HUDEP-2 (cell line): ENCODE results near the gene BUB1B.

Experiments used
- DNase-seq, 76 experiments: peaks; one replicate each; lab custom pipeline; 2025; ENCODE audit not compliant: unreplicated experiment in 76 of 76; lab: John Stamatoyannopoulos, UW

Gene BUB1B

DNA sequence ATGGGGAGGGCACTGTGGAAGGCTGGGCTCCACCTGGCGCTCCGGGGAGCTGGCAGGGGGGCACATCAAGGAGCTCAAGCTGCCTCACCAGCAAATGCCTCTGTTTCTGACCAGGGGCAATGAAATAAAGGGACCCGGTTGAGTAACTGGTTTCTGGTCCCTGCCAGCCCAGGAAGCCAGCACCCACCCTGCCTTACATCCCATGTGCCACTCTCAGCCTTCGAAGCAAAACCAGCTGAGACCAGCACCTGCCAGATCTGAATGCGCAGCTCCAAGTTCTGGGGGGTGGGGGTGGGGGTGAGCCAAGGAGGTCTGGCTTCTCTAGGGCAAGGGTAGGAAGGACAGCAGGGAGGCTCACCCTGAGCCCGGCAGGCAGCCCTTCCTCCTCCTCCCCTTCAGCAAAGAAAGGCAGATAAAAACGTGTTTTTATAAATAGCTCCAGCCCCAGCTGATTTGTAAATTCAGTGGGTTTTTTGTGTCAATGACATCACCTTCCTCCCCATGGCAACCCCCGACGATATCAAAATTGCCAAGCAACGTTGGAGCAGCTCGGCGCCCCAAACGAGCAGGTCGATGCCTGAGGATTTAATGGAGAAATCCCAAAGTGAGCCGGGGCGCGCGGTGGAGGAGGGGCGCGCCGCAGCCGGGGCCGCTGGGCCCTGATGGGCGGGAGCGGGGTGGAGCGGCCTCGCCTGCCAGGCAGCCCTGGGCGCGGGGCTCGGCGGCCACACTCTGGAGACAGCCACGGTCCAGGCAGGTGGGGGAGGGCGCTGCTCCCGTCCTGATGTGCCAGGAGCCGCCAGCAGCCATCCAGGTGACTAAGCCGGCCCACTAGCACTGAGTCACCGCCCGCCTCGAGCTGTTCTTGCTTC, 77.9 kb downstream of the BUB1B start, which contains the start of gene PAK6:
Gene PAK6, plus strand, starts transcription at position 532 of the 872 bp plus-strand sequence. CDS start 25,723 bp downstream, outside the sequence.
- DNase-seq = peak in 4 of 76 experiments; percentile 16 to 30 (median 24)

- DNase-seq = no peak
Measured at GRCh38 chr15:40239404-40239692, 78.5 kb downstream of the BUB1B start.

GRCh38 chr15:40239693-40240618, 79.1 kb downstream of the BUB1B start:
- DNase-seq = no peak

DNA sequence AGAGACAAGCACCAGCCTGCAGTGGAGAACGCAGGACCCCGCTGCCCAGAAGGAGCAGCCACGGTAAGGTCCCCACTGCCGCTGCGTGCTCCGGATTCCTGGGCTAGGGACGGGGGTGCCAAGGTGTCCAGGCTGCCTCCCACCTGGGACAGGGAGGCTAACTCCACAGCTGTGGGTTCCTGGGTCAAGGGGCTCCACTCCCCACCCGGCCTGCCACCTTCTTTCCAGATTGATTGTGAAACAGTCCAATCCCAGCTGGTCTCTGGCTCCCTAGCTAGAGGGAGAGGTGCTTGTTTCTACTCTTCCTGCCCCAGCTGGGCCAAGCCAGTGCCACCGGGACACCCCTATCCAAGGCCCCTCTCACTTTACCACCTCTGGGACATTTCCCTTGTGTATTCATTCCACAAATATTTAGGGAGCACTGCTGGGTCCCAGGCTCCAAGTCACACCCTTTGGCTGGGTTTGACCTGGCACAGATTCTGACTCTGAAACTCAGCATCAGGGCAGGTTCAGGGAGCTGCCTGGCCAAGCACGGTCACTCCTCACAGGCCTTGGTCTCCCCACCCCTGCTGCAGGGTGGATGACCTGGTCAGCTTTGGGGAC, 79.9 kb downstream of the BUB1B start:
- no peak for DNase-seq

DNA sequence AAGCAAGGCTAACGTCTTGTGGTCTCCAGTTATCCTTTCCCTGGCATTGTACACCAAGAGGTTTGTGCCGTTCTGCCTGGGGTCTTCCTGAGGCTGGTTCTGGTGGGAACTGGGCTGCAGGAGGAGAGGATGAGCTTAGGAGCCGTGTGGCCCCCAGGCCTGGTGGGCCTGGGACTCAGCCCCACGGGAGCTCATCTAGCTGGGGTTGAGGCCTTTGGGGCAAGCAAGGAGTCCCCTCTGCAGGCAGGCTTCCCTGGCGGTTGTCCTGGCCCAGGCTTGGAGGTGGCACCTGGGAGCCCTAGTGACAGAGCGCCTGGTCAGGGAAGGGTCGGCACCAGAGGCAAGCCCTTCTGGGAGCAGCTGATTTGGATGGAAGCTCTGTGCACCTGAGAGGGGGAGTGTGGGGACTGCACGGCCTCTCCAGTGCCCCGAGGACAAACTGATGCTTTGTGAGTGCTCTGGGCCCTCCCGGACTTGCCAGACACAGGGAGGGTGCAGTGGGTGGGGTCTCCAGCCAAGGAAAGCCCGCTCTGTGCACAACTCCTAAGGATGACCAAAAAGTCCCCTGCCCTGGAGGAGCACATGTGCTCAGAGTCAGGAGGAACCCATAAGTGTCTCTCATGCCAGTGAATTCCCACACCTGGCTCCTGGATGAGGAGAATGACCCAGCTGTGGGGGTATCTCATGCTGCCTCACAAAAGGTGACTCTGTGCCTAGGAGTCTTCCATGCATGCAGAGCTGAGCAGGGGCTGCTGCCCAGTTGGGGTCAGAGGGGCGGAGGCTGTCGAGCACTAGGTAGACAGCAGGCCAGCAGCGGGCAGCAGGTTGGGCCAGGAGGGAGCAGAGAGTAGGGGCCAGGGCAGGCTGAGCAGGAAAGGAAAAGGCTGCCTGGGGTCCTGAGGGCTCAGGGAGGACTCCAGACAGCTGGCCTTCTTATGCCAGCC, 80.7 kb downstream of the BUB1B start:
- DNase-seq = no peak

- no peak for DNase-seq
Measured at GRCh38 chr15:40242213-40242599, 81.3 kb downstream of the BUB1B start.

GRCh38 chr15:40242601-40243000, 81.7 kb downstream of the BUB1B start:
- DNase-seq = no peak

DNA sequence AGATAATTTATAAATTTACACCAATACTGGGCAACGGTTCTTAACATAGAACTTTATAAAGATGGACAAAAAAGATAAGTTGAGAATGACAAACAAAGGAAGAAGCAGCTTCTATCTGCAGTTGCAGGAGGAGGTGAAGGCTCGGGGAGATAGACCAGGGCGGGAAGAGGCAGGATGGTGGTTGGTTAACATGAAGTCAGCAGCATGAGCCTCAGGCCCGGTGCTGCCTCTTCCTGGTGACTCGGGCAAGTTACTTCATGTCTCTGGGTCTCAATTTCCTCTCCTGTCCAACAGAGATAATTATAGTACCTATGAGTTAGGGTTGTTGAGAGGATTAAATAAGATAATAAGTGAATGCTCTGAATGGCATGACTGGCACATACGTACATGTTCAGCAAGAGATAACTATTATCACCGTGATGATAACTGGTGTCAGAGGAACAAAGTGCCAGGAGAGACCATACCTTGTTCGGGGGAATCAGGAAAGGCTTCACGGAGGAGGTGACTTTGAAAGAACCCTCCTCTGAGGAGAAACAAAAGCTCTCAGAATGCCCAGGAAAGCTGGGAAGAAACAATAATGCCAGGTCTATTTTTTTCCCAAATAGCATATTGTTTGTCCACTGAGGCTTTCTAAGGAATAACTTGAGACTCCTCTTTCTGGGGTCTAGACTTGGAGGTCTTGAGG, 82.4 kb downstream of the BUB1B start:
- peak in 62 of 76 experiments; percentile 10 to 74 (median 40) for DNase-seq

GRCh38 chr15:40244961-40245523, 84.2 kb downstream of the BUB1B start:
- DNase-seq = no peak

GRCh38 chr15:40245666-40246450, 85.0 kb downstream of the BUB1B start:
- DNase-seq = no peak

GRCh38 chr15:40246496-40247280, 85.8 kb downstream of the BUB1B start:
- DNase-seq = no peak

DNA sequence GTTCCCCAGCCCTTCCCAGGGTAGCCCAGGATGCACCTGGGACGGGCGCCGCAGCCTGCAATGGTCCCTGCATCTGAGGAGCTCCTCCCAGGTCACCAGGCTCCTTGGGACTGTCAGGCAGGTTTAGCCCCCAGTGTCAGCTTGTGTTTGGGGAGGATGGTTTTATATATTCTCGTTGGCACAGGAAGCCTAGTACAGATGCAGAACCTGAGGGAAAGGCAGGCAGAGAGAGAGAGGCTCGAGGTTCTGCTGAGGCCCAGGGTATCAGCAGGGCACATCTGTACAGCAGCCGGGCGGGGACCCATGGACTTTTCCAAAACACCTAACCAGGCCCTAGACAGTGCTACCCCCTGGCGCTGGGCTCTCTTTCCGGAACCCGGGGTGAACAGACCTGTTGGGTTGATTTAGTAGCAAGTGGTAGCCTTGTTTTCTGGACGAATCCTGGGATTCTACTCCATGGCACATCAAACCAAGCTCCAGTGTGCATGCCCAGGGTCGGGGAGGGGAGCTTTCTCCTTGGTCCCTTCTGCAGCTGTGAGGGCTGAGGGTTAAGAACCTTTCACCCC, 86.6 kb downstream of the BUB1B start:
- DNase-seq = peak in 31 of 76 experiments; percentile 4 to 50 (median 26)

DNA sequence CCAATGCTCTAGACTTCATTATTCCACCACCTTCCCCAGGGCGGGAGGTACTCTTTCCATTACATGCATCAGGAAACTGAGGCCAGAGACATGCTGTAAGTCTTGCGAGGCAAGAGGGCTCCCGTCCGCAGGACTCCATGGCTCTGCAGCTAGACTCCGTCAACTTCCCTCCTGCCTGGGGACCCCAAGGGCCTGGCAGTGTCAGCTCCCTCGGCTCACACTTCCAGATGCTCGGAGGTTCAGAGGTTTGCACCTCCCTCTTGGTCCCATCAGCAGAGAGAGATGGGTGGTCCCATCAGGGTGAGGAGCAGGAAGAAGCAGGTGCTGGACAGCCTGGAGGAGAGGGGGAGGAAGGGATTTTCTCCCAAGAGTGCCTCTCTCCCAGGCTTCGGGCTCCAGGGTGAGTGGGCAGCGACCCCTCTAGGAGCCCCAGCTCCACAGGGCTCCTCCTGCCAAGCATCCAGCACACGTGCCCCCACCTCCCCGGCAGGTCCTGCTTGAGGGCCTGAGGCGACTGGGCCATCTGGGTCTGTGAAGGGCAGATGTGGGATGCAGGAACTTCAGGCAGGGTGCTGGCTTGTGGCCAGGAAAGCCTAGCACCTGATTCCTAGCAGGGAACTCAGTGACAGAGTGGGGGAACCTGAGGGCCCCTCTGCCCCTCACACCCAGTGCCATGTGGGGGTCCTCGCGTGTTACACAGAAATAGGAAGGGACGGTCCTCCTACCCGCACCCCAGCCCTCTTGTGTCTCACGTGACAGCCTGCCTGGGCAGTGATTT, 87.3 kb downstream of the BUB1B start:
- DNase-seq = no peak

GRCh38 chr15:40249477-40250303, 88.8 kb downstream of the BUB1B start:
- DNase-seq = peak in 4 of 76 experiments; percentile 6 to 28 (median 10)

- no peak for DNase-seq
Measured at GRCh38 chr15:40250304-40250656, 89.4 kb downstream of the BUB1B start.
